HepG2 (cell line): ENCODE measurements around the gene FBXL7. TPM values are rescaled to one million over a fixed set of nuclear protein-coding genes. Genes with fewer than 3 reads are reported as not detected.

Experiments
- AGO2 ChIP-seq: fragments of 200-400 bp; formaldehyde crosslinking; optimal IDR thresholded peaks from 2 replicates; pipeline ENCODE3; 2017; ENCODE audit warnings: mild to moderate bottlenecking, low read depth, low read length, moderate library complexity
- FOXA1 ChIP-seq, 2 experiments: fragments of 450-650 bp in 1 of 2; sonication (generic) in 1 of 2; formaldehyde crosslinking in 1 of 2; IDR thresholded peaks; 2 replicates each; pipeline versions ENCODE4 v1.4.0 to v1.6.1; 2016 to 2020; ENCODE audit warnings: missing genetic modification reagents in 1 of 2
- NFIB ChIP-seq: sonication (generic); formaldehyde crosslinking; IDR thresholded peaks from 2 replicates; pipeline ENCODE4 v1.9.0; 2021; ENCODE audit warnings: missing genetic modification reagents, mild to moderate bottlenecking, borderline replicate concordance
- RBM22 ChIP-seq: fragments of 200-400 bp; formaldehyde crosslinking; optimal IDR thresholded peaks from 2 replicates; pipeline ENCODE3; 2017; ENCODE audit warnings: mild to moderate bottlenecking, low read length, moderate library complexity
- TBL1XR1 ChIP-seq: fragments of 150-350 bp; IDR thresholded peaks from 2 replicates; pipeline ENCODE4 v1.6.1; 2014; ENCODE audit warnings: borderline replicate concordance, low read length; ENCODE audit not compliant: partially characterized antibody
- U2AF1 ChIP-seq: fragments of 200-400 bp; formaldehyde crosslinking; optimal IDR thresholded peaks from 2 replicates; pipeline ENCODE3; 2017; ENCODE audit warnings: mild to moderate bottlenecking, low read depth, low read length
- polyA plus RNA-seq, 8 experiments: library from polyadenylated mRNA; depleted of rRNA in 3 of 8; stranded (reverse) in 7 of 8; unstranded in 1 of 8; fragments of >200 nt; fragmentation: Illumina TruSeq in 4 of 8; extraction: Trizol in 4 of 8; gene quantifications; 2 replicates each; pipeline versions ENCODE4 v1.2.1 to v1.2.3, GENCODE V29; 2011 to 2016; ENCODE audit warnings: low read depth in 4 of 8, missing spikeins in 1 of 8, mixed read lengths in 1 of 8; ENCODE audit not compliant: insufficient read depth in 1 of 8
- total RNA-seq, 5 experiments: library from RNA; depleted of rRNA; stranded (reverse); fragments of >200 nt; fragmentation: Illumina TruSeq; extraction: Trizol; gene quantifications; 2 replicates each; pipeline ENCODE4 v1.2.3, GENCODE V29; 2016; ENCODE audit warnings: low read depth in 1 of 5
- TF ChIP-seq, protein P1 (sequence below): sonication (generic); formaldehyde crosslinking; IDR thresholded peaks from 2 replicates; pipeline ENCODE4 v1.9.0; 2021; ENCODE audit warnings: mild to moderate bottlenecking, missing genetic modification reagents
- TF ChIP-seq, protein P2 (sequence below): sonication (generic); formaldehyde crosslinking; IDR thresholded peaks from 2 replicates; pipeline ENCODE4 v1.4.0; 2020; ENCODE audit warnings: missing genetic modification reagents; ENCODE audit errors: not compliant biosample characterization

The FBXL7 gene
- total and polyA plus RNA-seq, 2 of the 13 experiments (the other 11 are each of a cell fraction or from before 2014, with no cell fraction given) = 0.07 TPM; not detected in 1

DNA sequence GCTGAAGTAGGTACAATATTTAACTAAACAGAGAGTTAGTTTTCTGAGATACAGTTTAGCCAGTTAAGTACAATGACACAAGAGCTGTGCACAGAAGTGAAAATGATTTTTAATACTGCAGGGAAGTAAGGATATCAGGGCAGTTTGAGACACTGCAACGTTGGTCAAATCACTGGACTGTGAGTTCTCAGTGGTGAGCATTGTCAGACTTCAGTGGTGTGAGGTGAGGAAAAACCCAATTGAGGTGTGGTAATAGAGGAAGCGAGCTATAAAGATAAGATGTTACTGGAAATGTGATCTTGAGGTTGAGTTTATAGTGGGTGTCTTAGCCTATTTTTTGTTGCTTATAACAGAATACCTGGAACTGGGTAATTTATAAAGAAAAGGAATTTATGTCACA, 12.8 kb upstream of the FBXL7 start (continued):
- TF ChIP-seq, protein P1, sequence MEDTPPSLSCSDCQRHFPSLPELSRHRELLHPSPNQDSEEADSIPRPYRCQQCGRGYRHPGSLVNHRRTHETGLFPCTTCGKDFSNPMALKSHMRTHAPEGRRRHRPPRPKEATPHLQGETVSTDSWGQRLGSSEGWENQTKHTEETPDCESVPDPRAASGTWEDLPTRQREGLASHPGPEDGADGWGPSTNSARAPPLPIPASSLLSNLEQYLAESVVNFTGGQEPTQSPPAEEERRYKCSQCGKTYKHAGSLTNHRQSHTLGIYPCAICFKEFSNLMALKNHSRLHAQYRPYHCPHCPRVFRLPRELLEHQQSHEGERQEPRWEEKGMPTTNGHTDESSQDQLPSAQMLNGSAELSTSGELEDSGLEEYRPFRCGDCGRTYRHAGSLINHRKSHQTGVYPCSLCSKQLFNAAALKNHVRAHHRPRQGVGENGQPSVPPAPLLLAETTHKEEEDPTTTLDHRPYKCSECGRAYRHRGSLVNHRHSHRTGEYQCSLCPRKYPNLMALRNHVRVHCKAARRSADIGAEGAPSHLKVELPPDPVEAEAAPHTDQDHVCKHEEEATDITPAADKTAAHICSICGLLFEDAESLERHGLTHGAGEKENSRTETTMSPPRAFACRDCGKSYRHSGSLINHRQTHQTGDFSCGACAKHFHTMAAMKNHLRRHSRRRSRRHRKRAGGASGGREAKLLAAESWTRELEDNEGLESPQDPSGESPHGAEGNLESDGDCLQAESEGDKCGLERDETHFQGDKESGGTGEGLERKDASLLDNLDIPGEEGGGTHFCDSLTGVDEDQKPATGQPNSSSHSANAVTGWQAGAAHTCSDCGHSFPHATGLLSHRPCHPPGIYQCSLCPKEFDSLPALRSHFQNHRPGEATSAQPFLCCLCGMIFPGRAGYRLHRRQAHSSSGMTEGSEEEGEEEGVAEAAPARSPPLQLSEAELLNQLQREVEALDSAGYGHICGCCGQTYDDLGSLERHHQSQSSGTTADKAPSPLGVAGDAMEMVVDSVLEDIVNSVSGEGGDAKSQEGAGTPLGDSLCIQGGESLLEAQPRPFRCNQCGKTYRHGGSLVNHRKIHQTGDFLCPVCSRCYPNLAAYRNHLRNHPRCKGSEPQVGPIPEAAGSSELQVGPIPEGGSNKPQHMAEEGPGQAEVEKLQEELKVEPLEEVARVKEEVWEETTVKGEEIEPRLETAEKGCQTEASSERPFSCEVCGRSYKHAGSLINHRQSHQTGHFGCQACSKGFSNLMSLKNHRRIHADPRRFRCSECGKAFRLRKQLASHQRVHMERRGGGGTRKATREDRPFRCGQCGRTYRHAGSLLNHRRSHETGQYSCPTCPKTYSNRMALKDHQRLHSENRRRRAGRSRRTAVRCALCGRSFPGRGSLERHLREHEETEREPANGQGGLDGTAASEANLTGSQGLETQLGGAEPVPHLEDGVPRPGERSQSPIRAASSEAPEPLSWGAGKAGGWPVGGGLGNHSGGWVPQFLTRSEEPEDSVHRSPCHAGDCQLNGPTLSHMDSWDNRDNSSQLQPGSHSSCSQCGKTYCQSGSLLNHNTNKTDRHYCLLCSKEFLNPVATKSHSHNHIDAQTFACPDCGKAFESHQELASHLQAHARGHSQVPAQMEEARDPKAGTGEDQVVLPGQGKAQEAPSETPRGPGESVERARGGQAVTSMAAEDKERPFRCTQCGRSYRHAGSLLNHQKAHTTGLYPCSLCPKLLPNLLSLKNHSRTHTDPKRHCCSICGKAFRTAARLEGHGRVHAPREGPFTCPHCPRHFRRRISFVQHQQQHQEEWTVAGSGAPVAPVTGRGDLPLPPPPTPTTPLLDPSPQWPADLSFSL (CRISPR knock-in tag) = no peak
- TF ChIP-seq RBM22 = no peak
- TF ChIP-seq, protein P2, sequence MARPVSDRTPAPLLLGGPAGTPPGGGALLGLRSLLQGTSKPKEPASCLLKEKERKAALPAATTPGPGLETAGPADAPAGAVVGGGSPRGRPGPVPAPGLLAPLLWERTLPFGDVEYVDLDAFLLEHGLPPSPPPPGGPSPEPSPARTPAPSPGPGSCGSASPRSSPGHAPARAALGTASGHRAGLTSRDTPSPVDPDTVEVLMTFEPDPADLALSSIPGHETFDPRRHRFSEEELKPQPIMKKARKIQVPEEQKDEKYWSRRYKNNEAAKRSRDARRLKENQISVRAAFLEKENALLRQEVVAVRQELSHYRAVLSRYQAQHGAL (CRISPR knock-in tag) = no peak
- TF ChIP-seq TBL1XR1 = no peak
- TF ChIP-seq NFIB = no peak
- no peak for TF ChIP-seq FOXA1 (IDR thresholded peaks at IDR 0.05)
- no peak for TF ChIP-seq FOXA1 (CRISPR knock-in tag; IDR thresholded peaks at IDR 0.05)
- TF ChIP-seq U2AF1 = no peak
- TF ChIP-seq AGO2 = no peak
